AG09309 (cell line): ENCODE measurements around the gene PRKAG2.

ENCODE experiments used
- DNase-seq: peaks from one replicate; pipeline ENCODE4 v3.0.0-alpha.2; 2010; ENCODE audit warnings: low read depth
- H3K4me3 ChIP-seq: 2 replicates; pipeline ENCODE4 v1.5.1; 2011; ENCODE audit warnings: mild to moderate bottlenecking, low read depth, low read length, moderate library complexity; ENCODE audit not compliant: control insufficient read depth
- CTCF ChIP-seq: IDR thresholded peaks from 2 replicates; pipeline ENCODE4 v1.5.1; 2011; ENCODE audit warnings: mild to moderate bottlenecking, low read depth, low read length, inconsistent platforms; ENCODE audit not compliant: insufficient read depth, control insufficient read depth; ENCODE audit errors: missing control alignments

PRKAG2 gene

GRCh38 chr7:151809864-151810170 lies 67.1 kb downstream of the PRKAG2 start:
- no peak for DNase-seq
- no peak overlapping the region for H3K4me3 ChIP-seq
- TF ChIP-seq CTCF, result no peak

GRCh38 chr7:151809146-151809863 lies 67.6 kb downstream of the PRKAG2 start:
- H3K4me3 ChIP-seq, result no peak overlapping the region
- no peak for TF ChIP-seq CTCF
- no peak for DNase-seq

- no peak for DNase-seq
- H3K4me3 ChIP-seq, result no peak overlapping the region
Observed at GRCh38 chr7:151808400-151809145, 68.3 kb downstream of the PRKAG2 start.

DNA sequence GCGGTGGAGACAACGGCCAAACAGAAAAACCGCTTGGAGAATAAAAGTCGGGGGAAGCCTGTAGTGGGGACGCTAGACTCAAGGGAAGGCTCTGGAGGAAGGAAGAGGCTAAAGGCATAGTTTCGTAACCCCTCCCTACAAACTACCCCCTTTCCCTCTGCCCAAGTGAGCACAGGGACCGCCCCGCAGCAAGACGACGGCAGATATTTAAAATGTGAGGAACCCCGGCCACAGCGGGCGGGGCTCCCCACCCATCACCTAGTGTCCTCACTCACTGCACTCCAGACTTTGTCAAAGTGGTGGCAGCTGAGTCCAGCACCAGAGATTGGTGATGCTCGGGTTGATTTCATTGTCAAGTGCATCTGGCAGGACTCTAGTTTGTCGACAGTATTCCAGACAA lies 69.1 kb downstream of the PRKAG2 start:
- H3K4me3 ChIP-seq, result no peak overlapping the region
- no peak for TF ChIP-seq CTCF
- DNase-seq, result no peak

More at GRCh38 chr7:151808400-151809145, 68.3 kb downstream of the PRKAG2 start:
- no peak for TF ChIP-seq CTCF

GRCh38 chr7:151806952-151807775 lies 69.8 kb downstream of the PRKAG2 start:
- no peak for DNase-seq
- no peak for TF ChIP-seq CTCF
- no peak overlapping the region for H3K4me3 ChIP-seq

- no peak for DNase-seq
- no peak for TF ChIP-seq CTCF
- H3K4me3 ChIP-seq, result no peak overlapping the region
Observed at GRCh38 chr7:151806204-151806603, 70.7 kb downstream of the PRKAG2 start.
